Measurements from ENCODE around the gene SELL.

Gene SELL

DNA sequence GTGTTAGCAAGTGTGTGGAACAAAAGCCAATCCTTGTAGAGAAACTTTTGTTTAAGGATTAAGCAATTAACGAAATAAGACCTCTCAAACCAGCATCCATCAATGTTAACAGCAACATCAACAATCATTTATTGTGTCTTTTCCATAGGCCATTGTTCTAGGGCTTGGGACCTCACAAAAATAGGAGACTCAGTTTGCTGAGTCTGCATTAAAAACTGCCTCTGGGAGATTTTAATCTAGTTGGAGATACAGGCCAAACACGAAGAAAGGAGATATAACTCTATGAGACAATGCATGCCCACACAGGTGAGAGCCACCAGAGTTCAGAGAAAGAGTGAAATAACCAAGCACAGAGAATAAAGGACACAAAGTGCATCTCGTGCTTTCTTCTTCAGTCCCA lies 67.1 kb downstream of the SELL start (continued):
- TF ChIP-seq ZNF510 (tag by site-specific recombination; IDR thresholded peaks at IDR 0.05; ENCODE audit: insufficient replicate concordance) (no peak), ZNF548 (tag by site-specific recombination; IDR thresholded peaks at IDR 0.05) (no peak), ZNF785 (tag by site-specific recombination; IDR thresholded peaks at IDR 0.05) (no peak), ZNF707 (tag by site-specific recombination; IDR thresholded peaks at IDR 0.05) (no peak), ZNF600 (tag by site-specific recombination; IDR thresholded peaks at IDR 0.05) (no peak)
- TF ChIP-seq, protein P1, sequence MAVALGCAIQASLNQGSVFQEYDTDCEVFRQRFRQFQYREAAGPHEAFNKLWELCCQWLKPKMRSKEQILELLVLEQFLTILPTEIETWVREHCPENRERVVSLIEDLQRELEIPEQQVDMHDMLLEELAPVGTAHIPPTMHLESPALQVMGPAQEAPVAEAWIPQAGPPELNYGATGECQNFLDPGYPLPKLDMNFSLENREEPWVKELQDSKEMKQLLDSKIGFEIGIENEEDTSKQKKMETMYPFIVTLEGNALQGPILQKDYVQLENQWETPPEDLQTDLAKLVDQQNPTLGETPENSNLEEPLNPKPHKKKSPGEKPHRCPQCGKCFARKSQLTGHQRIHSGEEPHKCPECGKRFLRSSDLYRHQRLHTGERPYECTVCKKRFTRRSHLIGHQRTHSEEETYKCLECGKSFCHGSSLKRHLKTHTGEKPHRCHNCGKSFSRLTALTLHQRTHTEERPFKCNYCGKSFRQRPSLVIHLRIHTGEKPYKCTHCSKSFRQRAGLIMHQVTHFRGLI (tag by site-specific recombination; IDR thresholded peaks at IDR 0.05), result no peak
- TF ChIP-seq, protein P2, sequence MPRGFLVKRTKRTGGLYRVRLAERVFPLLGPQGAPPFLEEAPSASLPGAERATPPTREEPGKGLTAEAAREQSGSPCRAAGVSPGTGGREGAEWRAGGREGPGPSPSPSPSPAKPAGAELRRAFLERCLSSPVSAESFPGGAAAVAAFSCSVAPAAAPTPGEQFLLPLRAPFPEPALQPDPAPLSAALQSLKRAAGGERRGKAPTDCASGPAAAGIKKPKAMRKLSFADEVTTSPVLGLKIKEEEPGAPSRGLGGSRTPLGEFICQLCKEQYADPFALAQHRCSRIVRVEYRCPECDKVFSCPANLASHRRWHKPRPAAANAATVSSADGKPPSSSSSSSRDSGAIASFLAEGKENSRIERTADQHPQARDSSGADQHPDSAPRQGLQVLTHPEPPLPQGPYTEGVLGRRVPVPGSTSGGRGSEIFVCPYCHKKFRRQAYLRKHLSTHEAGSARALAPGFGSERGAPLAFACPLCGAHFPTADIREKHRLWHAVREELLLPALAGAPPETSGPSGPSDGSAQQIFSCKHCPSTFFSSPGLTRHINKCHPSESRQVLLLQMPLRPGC (tag by site-specific recombination; IDR thresholded peaks at IDR 0.05), result no peak
